Erythroblast (primary cell): Measurements from ENCODE around the gene ZNRF2.

Source experiments
- GATA1 ChIP-seq: IDR thresholded peaks from 2 replicates; pipeline ENCODE4 v1.6.1; 2011; ENCODE audit warnings: low read depth, mild to moderate bottlenecking, control low read depth, low read length, moderate library complexity
- POLR2A ChIP-seq: IDR thresholded peaks from 2 replicates; pipeline ENCODE4 v1.6.1; 2011; ENCODE audit warnings: mild to moderate bottlenecking, low read length

GRCh38 chr7:30322271-30323005 is 38.0 kb downstream of the ZNRF2 start:
- no peak for TF ChIP-seq POLR2A
- no peak for TF ChIP-seq GATA1
